ENCODE data around the gene PNMA8C. TPM values are rescaled to one million over a fixed set of nuclear protein-coding genes. Genes with fewer than 3 reads are reported as not detected.

Gene PNMA8C
- total and polyA plus RNA-seq, 2 experiments from 2014 or later = 0.44 to 2.3 TPM

DNA sequence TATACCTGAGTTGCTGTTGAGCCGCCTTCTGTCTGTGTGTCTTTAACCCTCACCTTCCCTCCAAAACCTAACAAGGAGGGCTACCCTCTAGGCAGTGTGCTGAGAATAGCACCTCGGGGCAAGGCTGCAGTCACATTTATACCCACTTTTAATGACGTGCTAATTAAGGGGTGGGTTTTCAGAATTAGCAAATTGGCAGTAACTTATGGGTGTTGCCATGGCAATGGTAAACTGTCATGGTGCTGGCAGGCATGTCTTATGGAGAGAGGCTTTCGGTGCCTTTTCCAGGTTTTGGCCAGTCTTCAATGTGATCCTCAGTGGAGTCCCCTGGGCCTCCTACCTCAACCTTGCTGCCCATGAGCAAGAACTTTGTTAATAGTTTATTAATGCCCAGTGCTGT, 43.9 kb upstream of the PNMA8C start (continued):
- TF ChIP-seq, protein P1, sequence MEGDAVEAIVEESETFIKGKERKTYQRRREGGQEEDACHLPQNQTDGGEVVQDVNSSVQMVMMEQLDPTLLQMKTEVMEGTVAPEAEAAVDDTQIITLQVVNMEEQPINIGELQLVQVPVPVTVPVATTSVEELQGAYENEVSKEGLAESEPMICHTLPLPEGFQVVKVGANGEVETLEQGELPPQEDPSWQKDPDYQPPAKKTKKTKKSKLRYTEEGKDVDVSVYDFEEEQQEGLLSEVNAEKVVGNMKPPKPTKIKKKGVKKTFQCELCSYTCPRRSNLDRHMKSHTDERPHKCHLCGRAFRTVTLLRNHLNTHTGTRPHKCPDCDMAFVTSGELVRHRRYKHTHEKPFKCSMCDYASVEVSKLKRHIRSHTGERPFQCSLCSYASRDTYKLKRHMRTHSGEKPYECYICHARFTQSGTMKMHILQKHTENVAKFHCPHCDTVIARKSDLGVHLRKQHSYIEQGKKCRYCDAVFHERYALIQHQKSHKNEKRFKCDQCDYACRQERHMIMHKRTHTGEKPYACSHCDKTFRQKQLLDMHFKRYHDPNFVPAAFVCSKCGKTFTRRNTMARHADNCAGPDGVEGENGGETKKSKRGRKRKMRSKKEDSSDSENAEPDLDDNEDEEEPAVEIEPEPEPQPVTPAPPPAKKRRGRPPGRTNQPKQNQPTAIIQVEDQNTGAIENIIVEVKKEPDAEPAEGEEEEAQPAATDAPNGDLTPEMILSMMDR (conservative IDR thresholded peaks at IDR 0.05; ENCODE audit: low read depth in 2 of 2) = no peak
- TF ChIP-seq, protein P2, sequence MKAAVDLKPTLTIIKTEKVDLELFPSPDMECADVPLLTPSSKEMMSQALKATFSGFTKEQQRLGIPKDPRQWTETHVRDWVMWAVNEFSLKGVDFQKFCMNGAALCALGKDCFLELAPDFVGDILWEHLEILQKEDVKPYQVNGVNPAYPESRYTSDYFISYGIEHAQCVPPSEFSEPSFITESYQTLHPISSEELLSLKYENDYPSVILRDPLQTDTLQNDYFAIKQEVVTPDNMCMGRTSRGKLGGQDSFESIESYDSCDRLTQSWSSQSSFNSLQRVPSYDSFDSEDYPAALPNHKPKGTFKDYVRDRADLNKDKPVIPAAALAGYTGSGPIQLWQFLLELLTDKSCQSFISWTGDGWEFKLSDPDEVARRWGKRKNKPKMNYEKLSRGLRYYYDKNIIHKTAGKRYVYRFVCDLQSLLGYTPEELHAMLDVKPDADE (IDR thresholded peaks at IDR 0.05) = no peak
- TF ChIP-seq EZH2 (IDR thresholded peaks at IDR 0.05; ENCODE audit: low read depth, unreplicated experiment) (no peak), EZH2phosphoT487 (IDR thresholded peaks at IDR 0.05; ENCODE audit: unreplicated experiment) (no peak), JUNB (IDR thresholded peaks at IDR 0.05; ENCODE audit: unreplicated experiment) (no peak)

DNA sequence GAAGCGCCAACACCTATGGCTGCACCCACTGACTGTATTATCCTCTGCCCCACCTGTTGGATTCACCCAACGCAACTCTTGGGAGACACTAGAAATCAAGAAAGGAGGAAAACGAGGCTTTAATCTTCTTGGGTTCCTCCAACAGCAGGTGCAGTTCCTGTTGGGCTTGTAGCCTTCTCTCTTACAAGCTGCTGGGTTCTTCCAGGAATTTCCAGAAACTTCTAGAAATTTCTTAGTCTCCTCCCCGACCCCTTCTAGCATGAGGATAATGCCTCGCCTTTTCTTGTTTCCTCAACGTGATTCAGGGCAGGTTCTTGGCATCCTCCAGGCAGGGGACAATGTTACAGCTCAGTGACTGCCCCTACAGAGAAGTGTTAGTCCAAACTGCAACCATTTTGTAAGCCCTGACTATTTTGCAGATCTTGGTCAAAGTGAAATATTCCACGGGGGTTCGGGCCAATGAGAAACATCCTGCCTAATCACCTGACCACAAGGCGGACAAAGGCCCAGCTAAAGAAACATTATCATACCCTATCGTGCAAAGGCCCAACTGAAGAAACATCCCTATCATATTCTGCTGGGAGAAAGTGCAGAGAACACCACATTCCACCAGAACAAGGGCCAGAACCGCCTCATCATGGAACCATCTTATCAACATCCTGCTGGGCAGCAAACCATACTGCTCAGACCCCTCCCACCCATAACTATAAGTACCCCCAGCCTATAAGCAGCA, 43.2 kb upstream of the PNMA8C start:
- Histone ChIP-seq H3K27me3 (ENCODE audit: insufficient read depth) (peaks cover 5% of the 10 kb centered on the region; the same call in 1 of the 2 replicates), H3K9me2 (ENCODE audit: insufficient read depth) (no peaks in the 10 kb centered on the region), H2AFZ (peak overlapping the region; percentile 95), H3K79me2 (replicated peaks; ENCODE audit: insufficient read depth) (peaks cover 4% of the 10 kb centered on the region; the same call in 1 of the 2 replicates), H3K36me3 (ENCODE audit: insufficient read depth) (no peaks in the 10 kb centered on the region), H3K27ac (ENCODE audit: low read depth) (no peak overlapping the region), H3F3A (replicated peaks; ENCODE audit: low read depth) (0 out of 2 replicates have a peak, but pooled peaks cover 3% of the 10 kb centered on the region), H3K4me3 (peak overlapping the region; percentile 85), H4K20me1 (replicated peaks; ENCODE audit: insufficient read depth) (no peaks in the 10 kb centered on the region), H3K4me1 (ENCODE audit: insufficient read depth) (peaks cover 14% of the 10 kb centered on the region), H3K4me2 (peak overlapping the region; percentile 95)
- Mint-ChIP-seq H3K36me3 (ENCODE audit: low read depth) (peaks cover 34% of the 10 kb centered on the region), H3K27ac (no peak overlapping the region), H3K4me1 (peaks cover 11% of the 10 kb centered on the region), H3K9me3 (no peaks in the 10 kb centered on the region), H3K4me3 (peak overlapping the region; percentile 75), H3K27me3 (ENCODE audit: insufficient read depth, low read depth, poor library complexity) (peaks cover 15% of the 10 kb centered on the region)
- DNase-seq (ENCODE audit: low spot score) (no peak), ATAC-seq (no peak)
- TF ChIP-seq STAT1 (IDR thresholded peaks at IDR 0.05; ENCODE audit: unreplicated experiment) (no peak), NANOG (IDR thresholded peaks at IDR 0.05; ENCODE audit: borderline replicate concordance) (no peak), ZNF331 (CRISPR knock-in tag; IDR thresholded peaks at IDR 0.05; ENCODE audit: low read depth) (no peak), EZH2phosphoT487 (IDR thresholded peaks at IDR 0.05; ENCODE audit: unreplicated experiment) (no peak), POLR2AphosphoS5 (IDR thresholded peaks at IDR 0.05; ENCODE audit: low read depth) (no peak), ZNF114 (CRISPR knock-in tag; IDR thresholded peaks at IDR 0.05) (no peak)
- TF ChIP-seq, protein P3, sequence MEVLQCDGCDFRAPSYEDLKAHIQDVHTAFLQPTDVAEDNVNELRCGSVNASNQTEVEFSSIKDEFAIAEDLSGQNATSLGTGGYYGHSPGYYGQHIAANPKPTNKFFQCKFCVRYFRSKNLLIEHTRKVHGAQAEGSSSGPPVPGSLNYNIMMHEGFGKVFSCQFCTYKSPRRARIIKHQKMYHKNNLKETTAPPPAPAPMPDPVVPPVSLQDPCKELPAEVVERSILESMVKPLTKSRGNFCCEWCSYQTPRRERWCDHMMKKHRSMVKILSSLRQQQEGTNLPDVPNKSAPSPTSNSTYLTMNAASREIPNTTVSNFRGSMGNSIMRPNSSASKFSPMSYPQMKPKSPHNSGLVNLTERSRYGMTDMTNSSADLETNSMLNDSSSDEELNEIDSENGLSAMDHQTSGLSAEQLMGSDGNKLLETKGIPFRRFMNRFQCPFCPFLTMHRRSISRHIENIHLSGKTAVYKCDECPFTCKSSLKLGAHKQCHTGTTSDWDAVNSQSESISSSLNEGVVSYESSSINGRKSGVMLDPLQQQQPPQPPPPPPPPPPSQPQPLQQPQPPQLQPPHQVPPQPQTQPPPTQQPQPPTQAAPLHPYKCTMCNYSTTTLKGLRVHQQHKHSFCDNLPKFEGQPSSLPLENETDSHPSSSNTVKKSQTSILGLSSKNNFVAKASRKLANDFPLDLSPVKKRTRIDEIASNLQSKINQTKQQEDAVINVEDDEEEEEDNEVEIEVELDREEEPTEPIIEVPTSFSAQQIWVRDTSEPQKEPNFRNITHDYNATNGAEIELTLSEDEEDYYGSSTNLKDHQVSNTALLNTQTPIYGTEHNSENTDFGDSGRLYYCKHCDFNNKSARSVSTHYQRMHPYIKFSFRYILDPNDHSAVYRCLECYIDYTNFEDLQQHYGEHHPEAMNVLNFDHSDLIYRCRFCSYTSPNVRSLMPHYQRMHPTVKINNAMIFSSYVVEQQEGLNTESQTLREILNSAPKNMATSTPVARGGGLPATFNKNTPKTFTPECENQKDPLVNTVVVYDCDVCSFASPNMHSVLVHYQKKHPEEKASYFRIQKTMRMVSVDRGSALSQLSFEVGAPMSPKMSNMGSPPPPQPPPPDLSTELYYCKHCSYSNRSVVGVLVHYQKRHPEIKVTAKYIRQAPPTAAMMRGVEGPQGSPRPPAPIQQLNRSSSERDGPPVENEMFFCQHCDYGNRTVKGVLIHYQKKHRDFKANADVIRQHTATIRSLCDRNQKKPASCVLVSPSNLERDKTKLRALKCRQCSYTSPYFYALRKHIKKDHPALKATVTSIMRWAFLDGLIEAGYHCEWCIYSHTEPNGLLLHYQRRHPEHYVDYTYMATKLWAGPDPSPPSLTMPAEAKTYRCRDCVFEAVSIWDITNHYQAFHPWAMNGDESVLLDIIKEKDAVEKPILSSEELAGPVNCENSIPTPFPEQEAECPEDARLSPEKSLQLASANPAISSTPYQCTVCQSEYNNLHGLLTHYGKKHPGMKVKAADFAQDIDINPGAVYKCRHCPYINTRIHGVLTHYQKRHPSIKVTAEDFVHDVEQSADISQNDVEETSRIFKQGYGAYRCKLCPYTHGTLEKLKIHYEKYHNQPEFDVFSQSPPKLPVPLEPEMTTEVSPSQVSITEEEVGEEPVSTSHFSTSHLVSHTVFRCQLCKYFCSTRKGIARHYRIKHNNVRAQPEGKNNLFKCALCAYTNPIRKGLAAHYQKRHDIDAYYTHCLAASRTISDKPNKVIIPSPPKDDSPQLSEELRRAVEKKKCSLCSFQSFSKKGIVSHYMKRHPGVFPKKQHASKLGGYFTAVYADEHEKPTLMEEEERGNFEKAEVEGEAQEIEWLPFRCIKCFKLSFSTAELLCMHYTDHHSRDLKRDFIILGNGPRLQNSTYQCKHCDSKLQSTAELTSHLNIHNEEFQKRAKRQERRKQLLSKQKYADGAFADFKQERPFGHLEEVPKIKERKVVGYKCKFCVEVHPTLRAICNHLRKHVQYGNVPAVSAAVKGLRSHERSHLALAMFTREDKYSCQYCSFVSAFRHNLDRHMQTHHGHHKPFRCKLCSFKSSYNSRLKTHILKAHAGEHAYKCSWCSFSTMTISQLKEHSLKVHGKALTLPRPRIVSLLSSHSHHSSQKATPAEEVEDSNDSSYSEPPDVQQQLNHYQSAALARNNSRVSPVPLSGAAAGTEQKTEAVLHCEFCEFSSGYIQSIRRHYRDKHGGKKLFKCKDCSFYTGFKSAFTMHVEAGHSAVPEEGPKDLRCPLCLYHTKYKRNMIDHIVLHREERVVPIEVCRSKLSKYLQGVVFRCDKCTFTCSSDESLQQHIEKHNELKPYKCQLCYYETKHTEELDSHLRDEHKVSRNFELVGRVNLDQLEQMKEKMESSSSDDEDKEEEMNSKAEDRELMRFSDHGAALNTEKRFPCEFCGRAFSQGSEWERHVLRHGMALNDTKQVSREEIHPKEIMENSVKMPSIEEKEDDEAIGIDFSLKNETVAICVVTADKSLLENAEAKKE (CRISPR knock-in tag; IDR thresholded peaks at IDR 0.05) = no peak
- TF ChIP-seq, protein P4, sequence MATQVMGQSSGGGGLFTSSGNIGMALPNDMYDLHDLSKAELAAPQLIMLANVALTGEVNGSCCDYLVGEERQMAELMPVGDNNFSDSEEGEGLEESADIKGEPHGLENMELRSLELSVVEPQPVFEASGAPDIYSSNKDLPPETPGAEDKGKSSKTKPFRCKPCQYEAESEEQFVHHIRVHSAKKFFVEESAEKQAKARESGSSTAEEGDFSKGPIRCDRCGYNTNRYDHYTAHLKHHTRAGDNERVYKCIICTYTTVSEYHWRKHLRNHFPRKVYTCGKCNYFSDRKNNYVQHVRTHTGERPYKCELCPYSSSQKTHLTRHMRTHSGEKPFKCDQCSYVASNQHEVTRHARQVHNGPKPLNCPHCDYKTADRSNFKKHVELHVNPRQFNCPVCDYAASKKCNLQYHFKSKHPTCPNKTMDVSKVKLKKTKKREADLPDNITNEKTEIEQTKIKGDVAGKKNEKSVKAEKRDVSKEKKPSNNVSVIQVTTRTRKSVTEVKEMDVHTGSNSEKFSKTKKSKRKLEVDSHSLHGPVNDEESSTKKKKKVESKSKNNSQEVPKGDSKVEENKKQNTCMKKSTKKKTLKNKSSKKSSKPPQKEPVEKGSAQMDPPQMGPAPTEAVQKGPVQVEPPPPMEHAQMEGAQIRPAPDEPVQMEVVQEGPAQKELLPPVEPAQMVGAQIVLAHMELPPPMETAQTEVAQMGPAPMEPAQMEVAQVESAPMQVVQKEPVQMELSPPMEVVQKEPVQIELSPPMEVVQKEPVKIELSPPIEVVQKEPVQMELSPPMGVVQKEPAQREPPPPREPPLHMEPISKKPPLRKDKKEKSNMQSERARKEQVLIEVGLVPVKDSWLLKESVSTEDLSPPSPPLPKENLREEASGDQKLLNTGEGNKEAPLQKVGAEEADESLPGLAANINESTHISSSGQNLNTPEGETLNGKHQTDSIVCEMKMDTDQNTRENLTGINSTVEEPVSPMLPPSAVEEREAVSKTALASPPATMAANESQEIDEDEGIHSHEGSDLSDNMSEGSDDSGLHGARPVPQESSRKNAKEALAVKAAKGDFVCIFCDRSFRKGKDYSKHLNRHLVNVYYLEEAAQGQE (IDR thresholded peaks at IDR 0.05; ENCODE audit: unreplicated experiment) = no peak
